GM23338 (cell line): ENCODE results near the gene SERPINA9. TPM values are rescaled to one million over a fixed set of nuclear protein-coding genes. Genes with fewer than 3 reads are reported as not detected.

Source experiments
- ATAC-seq: fragments of 200-7000 bp; cut with Tn5 transposase; 3 replicates; pipeline ENCODE4 v1.9.1; 2020
- DNase-seq: peaks from one replicate; pipeline ENCODE4 v3.0.0-alpha.2; 2015; ENCODE audit warnings: low spot score
- H2AFZ ChIP-seq: fragments of 200-600 bp; sonication (generic); 2 replicates; pipeline ENCODE4 v1.8.0; 2016; ENCODE audit warnings: antibody characterized with exemption, mild to moderate bottlenecking, moderate library complexity
- H3F3A ChIP-seq: fragments of 200-600 bp; sonication (generic); replicated peaks from 2 replicates; pipeline ENCODE4 v1.8.0; 2017; ENCODE audit warnings: antibody characterized with exemption, mixed run types, low read depth
- H3K27ac ChIP-seq: fragments of 200-600 bp; sonication (generic); 2 replicates; pipeline ENCODE4 v1.6.1; 2016; ENCODE audit warnings: low read depth
- H3K27me3 ChIP-seq: fragments of 200-600 bp; sonication (generic); 2 replicates; pipeline ENCODE4 v1.8.0; 2016; ENCODE audit warnings: mild to moderate bottlenecking, mixed run types, moderate library complexity; ENCODE audit not compliant: insufficient read depth
- H3K36me3 ChIP-seq: fragments of 200-600 bp; sonication (generic); 2 replicates; pipeline ENCODE4 v1.8.0; 2016; ENCODE audit warnings: mild to moderate bottlenecking; ENCODE audit not compliant: insufficient read depth
- H3K4me1 ChIP-seq: fragments of 200-600 bp; sonication (generic); 2 replicates; pipeline ENCODE4 v1.8.0; 2016; ENCODE audit warnings: mild to moderate bottlenecking, moderate library complexity; ENCODE audit not compliant: insufficient read depth
- H3K4me2 ChIP-seq: fragments of 200-600 bp; sonication (generic); 2 replicates; pipeline ENCODE4 v1.7.1; 2017; ENCODE audit warnings: mixed run types
- H3K4me3 ChIP-seq: fragments of 200-600 bp; sonication (generic); 2 replicates; pipeline ENCODE4 v1.6.1; 2016; ENCODE audit warnings: mixed run types
- H3K79me2 ChIP-seq: fragments of 200-600 bp; sonication (generic); replicated peaks from 2 replicates; pipeline ENCODE4 v1.8.0; 2017; ENCODE audit warnings: mild to moderate bottlenecking; ENCODE audit not compliant: insufficient read depth
- H3K9me2 ChIP-seq: fragments of 200-600 bp; sonication (generic); 2 replicates; pipeline ENCODE4 v1.8.0; 2017; ENCODE audit not compliant: insufficient read depth
- H4K20me1 ChIP-seq: fragments of 200-600 bp; sonication (generic); replicated peaks from 2 replicates; pipeline ENCODE4 v1.8.0; 2017; ENCODE audit warnings: mild to moderate bottlenecking; ENCODE audit not compliant: insufficient read depth
- H3K27ac Mint-ChIP-seq: 2 replicates; pipeline ENCODE4 v1.8.0; 2020; ENCODE audit warnings: inconsistent platforms, mild to moderate bottlenecking, moderate library complexity, mixed read lengths
- H3K27me3 Mint-ChIP-seq: 3 replicates; pipeline ENCODE4 v1.8.0; 2022; ENCODE audit warnings: low read depth, mild to moderate bottlenecking, moderate library complexity, mixed read lengths, inconsistent platforms; ENCODE audit not compliant: insufficient read depth, poor library complexity
- H3K36me3 Mint-ChIP-seq: 3 replicates; pipeline ENCODE4 v1.8.0; 2021; ENCODE audit warnings: low read depth, mild to moderate bottlenecking, inconsistent platforms, moderate library complexity, mixed read lengths
- H3K4me1 Mint-ChIP-seq: 3 replicates; pipeline ENCODE4 v1.8.0; 2020; ENCODE audit warnings: mild to moderate bottlenecking, inconsistent platforms, mixed read lengths
- H3K4me3 Mint-ChIP-seq: 3 replicates; pipeline ENCODE4 v1.8.0; 2021; ENCODE audit warnings: moderate library complexity, mild to moderate bottlenecking, inconsistent platforms, mixed read lengths
- H3K9me3 Mint-ChIP-seq: 3 replicates; pipeline ENCODE4 v1.8.0; 2020; ENCODE audit warnings: moderate library complexity, mild to moderate bottlenecking, inconsistent platforms, mixed read lengths
- CREB1 ChIP-seq: fragments of 250-450 bp; sonication (Bioruptor Pico); IDR thresholded peaks from 2 replicates; pipeline ENCODE4 v1.5.0; 2020; ENCODE audit warnings: low read depth, mild to moderate bottlenecking, moderate library complexity
- CTCF ChIP-seq, 2 experiments: fragments of 200-600 bp in 1 of 2; sonication (generic) in 1 of 2; conservative IDR thresholded peaks; 2 replicates each; pipeline versions ENCODE4 v1.5.1 to v1.6.1; 2016 to 2017; ENCODE audit warnings: antibody characterized with exemption in 2 of 2, low read depth in 2 of 2, mild to moderate bottlenecking in 2 of 2, moderate library complexity in 1 of 2
- ETS1 ChIP-seq: IDR thresholded peaks from 2 replicates; pipeline ENCODE4 v1.6.1; 2016; ENCODE audit warnings: antibody characterized with exemption
- EZH2 ChIP-seq: fragments of 200-600 bp; sonication (generic); IDR thresholded peaks from one replicate; pipeline ENCODE4 v1.8.0; 2017; ENCODE audit warnings: antibody characterized with exemption, mild to moderate bottlenecking, low read depth; ENCODE audit not compliant: unreplicated experiment
- EZH2phosphoT487 ChIP-seq: fragments of 200-600 bp; sonication (generic); IDR thresholded peaks from one replicate; pipeline ENCODE4 v1.8.1; 2018; ENCODE audit warnings: antibody characterized with exemption; ENCODE audit not compliant: unreplicated experiment
- JUNB ChIP-seq: IDR thresholded peaks from one replicate; pipeline ENCODE4 v1.6.1; 2016; ENCODE audit warnings: antibody characterized with exemption; ENCODE audit not compliant: unreplicated experiment
- NANOG ChIP-seq: IDR thresholded peaks from 2 replicates; pipeline ENCODE4 v1.6.1; 2016; ENCODE audit warnings: antibody characterized with exemption, borderline replicate concordance
- POLR2AphosphoS5 ChIP-seq: IDR thresholded peaks from 2 replicates; pipeline ENCODE4 v1.6.1; 2016; ENCODE audit warnings: antibody characterized with exemption, low read depth
- REST ChIP-seq: IDR thresholded peaks from one replicate; pipeline ENCODE4 v1.6.1; 2018; ENCODE audit warnings: antibody characterized with exemption; ENCODE audit not compliant: unreplicated experiment
- STAT1 ChIP-seq: IDR thresholded peaks from one replicate; pipeline ENCODE4 v1.6.1; 2016; ENCODE audit warnings: antibody characterized with exemption; ENCODE audit not compliant: unreplicated experiment
- ZNF114 ChIP-seq: fragments of 250-450 bp; sonication (Bioruptor Pico); IDR thresholded peaks from 2 replicates; pipeline ENCODE4 v1.5.0; 2020; ENCODE audit warnings: mild to moderate bottlenecking, moderate library complexity
- ZNF331 ChIP-seq: fragments of 250-450 bp; sonication (Bioruptor Pico); IDR thresholded peaks from 2 replicates; pipeline ENCODE4 v1.5.0; 2020; ENCODE audit warnings: low read depth, mild to moderate bottlenecking, moderate library complexity
- ZNF462 ChIP-seq: fragments of 250-450 bp; sonication (Bioruptor Pico); IDR thresholded peaks from 2 replicates; pipeline ENCODE4 v1.5.0; 2020; ENCODE audit warnings: mild to moderate bottlenecking, moderate library complexity
- polyA plus RNA-seq: library from polyadenylated mRNA; unstranded; fragments of >200 nt; fragmentation: Nextera tagmentation; extraction: Ambion mirVana; gene quantifications from 2 replicates; pipeline ENCODE4 v1.2.1, GENCODE V29; 2016
- total RNA-seq: library from RNA; depleted of rRNA; stranded (reverse); fragments of >200 nt; shearing (Covaris generic); gene quantifications from 2 replicates; pipeline ENCODE4 v1.2.3, GENCODE V29; 2014

Gene SERPINA9
- total and polyA plus RNA-seq, 2 experiments from 2014 or later = not detected

DNA sequence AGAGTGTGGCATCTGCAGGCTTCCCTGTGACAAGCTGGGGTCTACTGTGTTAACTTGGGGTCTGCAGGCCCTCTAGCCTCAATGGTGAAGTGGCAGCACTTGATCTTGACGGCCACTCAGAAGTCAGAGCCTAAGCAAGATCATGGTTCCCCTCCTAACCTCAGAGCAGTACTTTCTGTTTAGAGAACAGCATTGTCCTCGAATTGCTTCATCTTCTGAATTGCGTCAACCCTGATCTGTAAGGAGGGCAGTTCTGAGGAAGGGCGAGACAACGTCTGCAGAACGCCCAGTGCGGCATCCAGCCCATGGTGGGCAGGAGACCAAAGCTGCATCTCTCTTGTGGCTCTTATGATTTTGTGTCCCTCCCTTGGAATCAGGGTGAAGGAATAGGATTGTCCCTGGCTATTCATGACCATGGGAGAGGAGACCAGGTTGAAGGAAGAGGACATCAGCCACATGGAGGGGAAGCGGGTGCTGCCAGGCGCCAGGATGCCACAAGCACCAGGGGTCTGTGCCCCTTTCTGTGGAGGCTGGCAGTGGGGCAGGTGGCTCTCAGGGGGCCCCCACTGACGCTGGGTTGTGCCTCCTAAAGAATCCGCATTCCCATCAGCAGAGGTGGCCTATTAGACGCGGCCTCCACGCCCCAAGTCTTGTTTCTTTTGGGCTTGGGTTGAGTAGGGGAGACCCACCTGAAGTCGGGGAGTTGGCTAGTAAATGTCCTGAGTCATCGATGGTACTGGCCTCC is 2.2 kb downstream of the SERPINA9 start:
- Histone ChIP-seq H4K20me1 (no peaks in the 10 kb centered on the region), H3K4me2 (no peak overlapping the region), H3K4me3 (no peak overlapping the region), H3K79me2 (no peaks in the 10 kb centered on the region), H3K27ac (no peak overlapping the region), H3K27me3 (no peaks in the 10 kb centered on the region), H3K36me3 (no peaks in the 10 kb centered on the region), H3K9me2 (peaks cover 9% of the 10 kb centered on the region), H3F3A (no peaks in the 10 kb centered on the region), H2AFZ (no peak overlapping the region), H3K4me1 (no peaks in the 10 kb centered on the region)
- DNase-seq = no peak
- Mint-ChIP-seq H3K4me1 (no peaks in the 10 kb centered on the region; the same call in 2 of the 3 replicates), H3K27me3 (peaks cover 4% of the 10 kb centered on the region), H3K4me3 (no peak overlapping the region), H3K9me3 (peaks cover 19% of the 10 kb centered on the region), H3K27ac (no peak overlapping the region), H3K36me3 (peaks cover 9% of the 10 kb centered on the region)
- TF ChIP-seq NANOG = no peak
- TF ChIP-seq STAT1 = no peak
- no peak for TF ChIP-seq ETS1
- TF ChIP-seq CTCF (conservative IDR thresholded peaks at IDR 0.05; ENCODE audit: low read depth in 2 of 2) = no peak
- no peak for TF ChIP-seq JUNB
- no peak for TF ChIP-seq CREB1 (CRISPR knock-in tag)
- TF ChIP-seq REST = no peak
- TF ChIP-seq ZNF114 (CRISPR knock-in tag) = no peak
- no peak for TF ChIP-seq EZH2
- no peak for TF ChIP-seq POLR2AphosphoS5
- TF ChIP-seq ZNF331 (CRISPR knock-in tag) = no peak
- TF ChIP-seq EZH2phosphoT487 = no peak
- TF ChIP-seq ZNF462 (CRISPR knock-in tag) = no peak
- ATAC-seq = no peak
